HepG2 (cell line): Measurements from ENCODE around the gene ARL5B. TPM values are rescaled to one million over a fixed set of nuclear protein-coding genes. Genes with fewer than 3 reads are reported as not detected.
A peak's percentile ranks its signal among the peaks of the same experiment; 100 is the strongest.

Experiments
- CENPT ChIP-seq: sonication (generic); formaldehyde crosslinking; IDR thresholded peaks from 2 replicates; pipeline ENCODE4 v1.8.0; 2022; ENCODE audit warnings: low read depth, mild to moderate bottlenecking, moderate library complexity, missing genetic modification reagents
- CTCF ChIP-seq: sonication (generic); formaldehyde crosslinking; IDR thresholded peaks from 2 replicates; pipeline ENCODE4 v1.5.0; 2020; ENCODE audit warnings: mild to moderate bottlenecking, missing genetic modification reagents, moderate library complexity
- DZIP1 ChIP-seq: sonication (generic); formaldehyde crosslinking; IDR thresholded peaks from 2 replicates; pipeline ENCODE4 v1.5.0; 2020; ENCODE audit warnings: mild to moderate bottlenecking, missing genetic modification reagents
- HIC2 ChIP-seq: sonication (generic); formaldehyde crosslinking; IDR thresholded peaks from 2 replicates; pipeline ENCODE4 v1.9.0; 2022; ENCODE audit warnings: low read depth, missing genetic modification reagents
- KLF11 ChIP-seq: IDR thresholded peaks from 2 replicates; pipeline ENCODE4 v1.6.1; 2016; ENCODE audit warnings: missing compliant biosample characterization
- LBX2 ChIP-seq: sonication (generic); formaldehyde crosslinking; IDR thresholded peaks from 2 replicates; pipeline ENCODE4 v1.5.0; 2020; ENCODE audit warnings: missing genetic modification reagents, mild to moderate bottlenecking, borderline replicate concordance
- MNT ChIP-seq: fragments of 450-650 bp; IDR thresholded peaks from 2 replicates; pipeline ENCODE4 v1.6.1; 2016
- NFYC ChIP-seq: IDR thresholded peaks from 2 replicates; pipeline ENCODE4 v1.6.1; 2016; ENCODE audit warnings: missing genetic modification reagents, missing compliant biosample characterization
- SIN3A ChIP-seq: IDR thresholded peaks from 2 replicates; pipeline ENCODE4 v1.6.1; 2011; ENCODE audit warnings: low read depth, mild to moderate bottlenecking, control low read depth, low read length, borderline replicate concordance
- YEATS4 ChIP-seq: sonication (generic); formaldehyde crosslinking; IDR thresholded peaks from 2 replicates; pipeline ENCODE4 v1.4.0; 2020; ENCODE audit warnings: missing genetic modification reagents, borderline replicate concordance
- ZBTB21 ChIP-seq: sonication (generic); formaldehyde crosslinking; IDR thresholded peaks from 2 replicates; pipeline ENCODE4 v1.4.0; 2020; ENCODE audit warnings: missing genetic modification reagents
- ZFP1 ChIP-seq: IDR thresholded peaks from 2 replicates; pipeline ENCODE4 v1.6.1; 2016
- ZKSCAN5 ChIP-seq: sonication (generic); formaldehyde crosslinking; IDR thresholded peaks from 2 replicates; pipeline ENCODE4 v1.5.1; 2020; ENCODE audit warnings: mild to moderate bottlenecking, missing genetic modification reagents
- ZMAT3 ChIP-seq: sonication (generic); formaldehyde crosslinking; conservative IDR thresholded peaks from 2 replicates; pipeline ENCODE4 v1.7.0; 2021; ENCODE audit warnings: missing genetic modification reagents
- ZNF225 ChIP-seq: sonication (generic); formaldehyde crosslinking; IDR thresholded peaks from 2 replicates; pipeline ENCODE4 v1.4.0; 2020; ENCODE audit warnings: mild to moderate bottlenecking, missing genetic modification reagents
- ZNF275 ChIP-seq: sonication (generic); formaldehyde crosslinking; IDR thresholded peaks from 2 replicates; pipeline ENCODE4 v1.8.0; 2022; ENCODE audit warnings: missing genetic modification reagents, mild to moderate bottlenecking, inconsistent platforms, borderline replicate concordance
- ZNF335 ChIP-seq: sonication (generic); formaldehyde crosslinking; IDR thresholded peaks from 2 replicates; pipeline ENCODE4 v1.4.0; 2020; ENCODE audit warnings: missing genetic modification reagents
- ZNF501 ChIP-seq: sonication (generic); formaldehyde crosslinking; IDR thresholded peaks from 2 replicates; pipeline ENCODE4 v1.5.1; 2020; ENCODE audit warnings: mild to moderate bottlenecking, moderate library complexity, missing genetic modification reagents
- ZNF577 ChIP-seq: sonication (generic); formaldehyde crosslinking; IDR thresholded peaks from 2 replicates; pipeline ENCODE4 v1.4.0; 2020; ENCODE audit warnings: mild to moderate bottlenecking, low read depth, missing genetic modification reagents, borderline replicate concordance
- ZNF879 ChIP-seq: sonication (generic); formaldehyde crosslinking; IDR thresholded peaks from 2 replicates; pipeline ENCODE4 v1.8.1; 2023; ENCODE audit warnings: missing genetic modification reagents
- ZSCAN12 ChIP-seq: sonication (generic); formaldehyde crosslinking; IDR thresholded peaks from 2 replicates; pipeline ENCODE4 v1.9.0; 2021; ENCODE audit warnings: mild to moderate bottlenecking, missing genetic modification reagents
- polyA plus RNA-seq, 8 experiments: library from polyadenylated mRNA; depleted of rRNA in 3 of 8; stranded (reverse) in 7 of 8; unstranded in 1 of 8; fragments of >200 nt; fragmentation: Illumina TruSeq in 4 of 8; extraction: Trizol in 4 of 8; gene quantifications; 2 replicates each; pipeline versions ENCODE4 v1.2.1 to v1.2.3, GENCODE V29; 2011 to 2016; ENCODE audit warnings: low read depth in 4 of 8, missing spikeins in 1 of 8, mixed read lengths in 1 of 8; ENCODE audit not compliant: insufficient read depth in 1 of 8
- total RNA-seq, 5 experiments: library from RNA; depleted of rRNA; stranded (reverse); fragments of >200 nt; fragmentation: Illumina TruSeq; extraction: Trizol; gene quantifications; 2 replicates each; pipeline ENCODE4 v1.2.3, GENCODE V29; 2016; ENCODE audit warnings: low read depth in 1 of 5

ARL5B gene
- total and polyA plus RNA-seq, 2 of the 13 experiments (the other 11 are each of a cell fraction or from before 2014, with no cell fraction given), result 26.6 to 32.7 TPM

GRCh38 chr10:18610517-18610916 lies 48.7 kb upstream of the ARL5B start (continued):
- TF ChIP-seq ZNF501 (CRISPR knock-in tag) (0 out of 2 replicates have a peak, but pooled peaks have one; percentile 45), CTCF (CRISPR knock-in tag) (no peak), ZFP1 (CRISPR knock-in tag) (no peak), NFYC (CRISPR knock-in tag) (no peak), ZBTB21 (CRISPR knock-in tag) (peak; percentile 93), ZNF879 (no peak), KLF11 (0 out of 2 replicates have a peak, but pooled peaks have one; percentile 70), ZSCAN12 (no peak), SIN3A (0 out of 2 replicates have a peak, but pooled peaks have one; percentile 46), ZNF225 (CRISPR knock-in tag) (no peak), ZNF275 (no peak), DZIP1 (CRISPR knock-in tag) (no peak), ZKSCAN5 (no peak), HIC2 (CRISPR knock-in tag) (peak; percentile 40; the same call in 1 of the 2 replicates), YEATS4 (CRISPR knock-in tag) (peak; percentile 28; the same call in 1 of the 2 replicates), LBX2 (CRISPR knock-in tag) (no peak), ZNF577 (CRISPR knock-in tag) (no peak), MNT (no peak), ZMAT3 (CRISPR knock-in tag) (no peak), CENPT (no peak), ZNF335 (CRISPR knock-in tag) (no peak)
